HEK293T (cell line): ENCODE data around the gene ZNF580.

ENCODE experiments used
- ARNT ChIP-seq: fragments of 450-650 bp; IDR thresholded peaks from 2 replicates; pipeline ENCODE4 v1.6.1; 2017; ENCODE audit warnings: mild to moderate bottlenecking
- BHLHE40 ChIP-seq: fragments of 450-650 bp; IDR thresholded peaks from 2 replicates; pipeline ENCODE4 v1.6.1; 2016; ENCODE audit warnings: mild to moderate bottlenecking, moderate library complexity, borderline replicate concordance
- ELF4 ChIP-seq: fragments of 450-650 bp; IDR thresholded peaks from 2 replicates; pipeline ENCODE4 v1.6.1; 2017; ENCODE audit warnings: antibody characterized with exemption
- FOXA1 ChIP-seq: fragments of 450-650 bp; IDR thresholded peaks from 2 replicates; pipeline ENCODE4 v1.6.1; 2016; ENCODE audit warnings: mild to moderate bottlenecking
- FOXM1 ChIP-seq: fragments of 450-650 bp; IDR thresholded peaks from 2 replicates; pipeline ENCODE4 v1.6.1; 2017; ENCODE audit warnings: mild to moderate bottlenecking, borderline replicate concordance
- HDGF ChIP-seq: fragments of 450-650 bp; IDR thresholded peaks from 2 replicates; pipeline ENCODE4 v1.6.1; 2017; ENCODE audit warnings: antibody characterized with exemption, borderline replicate concordance
- PKNOX1 ChIP-seq: fragments of 450-650 bp; IDR thresholded peaks from 2 replicates; pipeline ENCODE4 v1.6.1; 2016
- SP1 ChIP-seq: fragments of 450-650 bp; IDR thresholded peaks from 2 replicates; pipeline ENCODE4 v1.6.1; 2017
- TARDBP ChIP-seq: fragments of 450-650 bp; IDR thresholded peaks from 2 replicates; pipeline ENCODE4 v1.6.1; 2016
- ZNF384 ChIP-seq: fragments of 450-650 bp; IDR thresholded peaks from 2 replicates; pipeline ENCODE4 v1.6.1; 2016

GRCh38 chr19:55651236-55651635, 10.4 kb downstream of the ZNF580 start:
- no peak for TF ChIP-seq SP1
- no peak for TF ChIP-seq ELF4
- no peak for TF ChIP-seq FOXA1
- no peak for TF ChIP-seq HDGF
- TF ChIP-seq ZNF384: no peak
- no peak for TF ChIP-seq FOXM1
- TF ChIP-seq PKNOX1: no peak
- TF ChIP-seq BHLHE40: no peak
- TF ChIP-seq TARDBP: no peak
- no peak for TF ChIP-seq ARNT
